Measurements from ENCODE around the gene C5.

Gene C5

GRCh38 chr9:121024237-121024636 lies 25.8 kb downstream of the C5 start:
- no peak for DNase-seq (ENCODE audit: extremely low spot score)
- TF ChIP-seq ZNF384 (IDR thresholded peaks at IDR 0.05) (no peak), BHLHE40 (IDR thresholded peaks at IDR 0.05; ENCODE audit: borderline replicate concordance) (no peak), SUZ12 (IDR thresholded peaks at IDR 0.05) (no peak), ARNT (IDR thresholded peaks at IDR 0.05) (no peak)
- ChIA-PET POLR2A (no interaction called here), CTCF (interaction anchor here (0.6 kb wide), 1 partner anchor 10 kb away, joined by 3 read pairs; no protein-coding TSS in a partner anchor)

GRCh38 chr9:121023064-121023463 lies 27.0 kb downstream of the C5 start:
- ChIA-PET POLR2A (no interaction called here), CTCF (no interaction called here)
- no peak for DNase-seq (ENCODE audit: extremely low spot score)
- TF ChIP-seq SP1 (IDR thresholded peaks at IDR 0.05): no peak
- TF ChIP-seq PKNOX1 (IDR thresholded peaks at IDR 0.05): no peak
- TF ChIP-seq FOXK2 (IDR thresholded peaks at IDR 0.05): no peak
- no peak for TF ChIP-seq FOXA1 (IDR thresholded peaks at IDR 0.05)
- TF ChIP-seq ZNF384 (IDR thresholded peaks at IDR 0.05): no peak
- no peak for TF ChIP-seq FOXM1 (IDR thresholded peaks at IDR 0.05; ENCODE audit: borderline replicate concordance)
- no peak for TF ChIP-seq TARDBP (IDR thresholded peaks at IDR 0.05)
- no peak for TF ChIP-seq LEF1 (IDR thresholded peaks at IDR 0.05; ENCODE audit: borderline replicate concordance)
- TF ChIP-seq ELF4 (IDR thresholded peaks at IDR 0.05): no peak
- TF ChIP-seq ARNT (IDR thresholded peaks at IDR 0.05): no peak
- no peak for TF ChIP-seq HDGF (IDR thresholded peaks at IDR 0.05; ENCODE audit: borderline replicate concordance)
- no peak for TF ChIP-seq BHLHE40 (IDR thresholded peaks at IDR 0.05; ENCODE audit: borderline replicate concordance)
- TF ChIP-seq SUZ12 (IDR thresholded peaks at IDR 0.05): no peak
- no peak for TF ChIP-seq NFRKB (IDR thresholded peaks at IDR 0.05)
- no peak for TF ChIP-seq CTBP1 (IDR thresholded peaks at IDR 0.05; ENCODE audit: borderline replicate concordance)
- TF ChIP-seq L3MBTL2 (conservative IDR thresholded peaks at IDR 0.05): no peak

GRCh38 chr9:121021301-121021700 lies 28.8 kb downstream of the C5 start:
- TF ChIP-seq FOXA1 (IDR thresholded peaks at IDR 0.05) (no peak), FOXK2 (IDR thresholded peaks at IDR 0.05) (no peak), PKNOX1 (IDR thresholded peaks at IDR 0.05) (no peak), TARDBP (IDR thresholded peaks at IDR 0.05) (no peak), SUZ12 (IDR thresholded peaks at IDR 0.05) (no peak), L3MBTL2 (conservative IDR thresholded peaks at IDR 0.05) (no peak), NFRKB (IDR thresholded peaks at IDR 0.05) (no peak), ARNT (IDR thresholded peaks at IDR 0.05) (no peak), ELF4 (IDR thresholded peaks at IDR 0.05) (no peak), CTBP1 (IDR thresholded peaks at IDR 0.05; ENCODE audit: borderline replicate concordance) (no peak), SP1 (IDR thresholded peaks at IDR 0.05) (no peak)
- ChIA-PET CTCF (no interaction called here), POLR2A (no interaction called here)
- no peak for DNase-seq (ENCODE audit: extremely low spot score)

- TF ChIP-seq HDGF (IDR thresholded peaks at IDR 0.05; ENCODE audit: borderline replicate concordance): no peak
- no peak for TF ChIP-seq SUZ12 (IDR thresholded peaks at IDR 0.05)
- no peak for TF ChIP-seq FOXK2 (IDR thresholded peaks at IDR 0.05)
- CTCF ChIA-PET: no interaction called here
Observed at GRCh38 chr9:121019273-121019672, 30.8 kb downstream of the C5 start.

GRCh38 chr9:121013911-121014310 lies 36.2 kb downstream of the C5 start:
- TF ChIP-seq ARNT (IDR thresholded peaks at IDR 0.05) (no peak), FOXA1 (IDR thresholded peaks at IDR 0.05) (no peak), NFRKB (IDR thresholded peaks at IDR 0.05) (no peak), LEF1 (IDR thresholded peaks at IDR 0.05; ENCODE audit: borderline replicate concordance) (no peak), SUZ12 (IDR thresholded peaks at IDR 0.05) (no peak), FOXM1 (IDR thresholded peaks at IDR 0.05; ENCODE audit: borderline replicate concordance) (no peak), FOXK2 (IDR thresholded peaks at IDR 0.05) (no peak), BHLHE40 (IDR thresholded peaks at IDR 0.05; ENCODE audit: borderline replicate concordance) (no peak), L3MBTL2 (conservative IDR thresholded peaks at IDR 0.05) (no peak), CTBP1 (IDR thresholded peaks at IDR 0.05; ENCODE audit: borderline replicate concordance) (no peak), TARDBP (IDR thresholded peaks at IDR 0.05) (no peak), PKNOX1 (IDR thresholded peaks at IDR 0.05) (no peak), ZNF384 (IDR thresholded peaks at IDR 0.05) (no peak), HDGF (IDR thresholded peaks at IDR 0.05; ENCODE audit: borderline replicate concordance) (no peak), SP1 (IDR thresholded peaks at IDR 0.05) (no peak), ELF4 (IDR thresholded peaks at IDR 0.05) (no peak)
- ChIA-PET POLR2A (interaction anchor here (0.9 kb wide), 1 partner anchor 221 kb away, joined by 3 read pairs; the partner anchor contains the start of gene FBXW2), CTCF (interaction anchor here (0.7 kb wide), 1 partner anchor 278 kb away, joined by 4 read pairs; no protein-coding TSS in a partner anchor)
- DNase-seq (ENCODE audit: extremely low spot score): no peak

More at GRCh38 chr9:121019273-121019672, 30.8 kb downstream of the C5 start:
- no peak for DNase-seq (ENCODE audit: extremely low spot score)
- POLR2A ChIA-PET: no interaction called here

- CTCF ChIA-PET: no interaction called here
- DNase-seq (ENCODE audit: extremely low spot score): no peak
- TF ChIP-seq ZNF384 (IDR thresholded peaks at IDR 0.05): no peak
- no peak for TF ChIP-seq FOXA1 (IDR thresholded peaks at IDR 0.05)
- no peak for TF ChIP-seq BHLHE40 (IDR thresholded peaks at IDR 0.05; ENCODE audit: borderline replicate concordance)
- TF ChIP-seq TARDBP (IDR thresholded peaks at IDR 0.05): no peak
- TF ChIP-seq SP1 (IDR thresholded peaks at IDR 0.05): no peak
- no peak for TF ChIP-seq PKNOX1 (IDR thresholded peaks at IDR 0.05)
- no peak for TF ChIP-seq LEF1 (IDR thresholded peaks at IDR 0.05; ENCODE audit: borderline replicate concordance)
- TF ChIP-seq FOXM1 (IDR thresholded peaks at IDR 0.05; ENCODE audit: borderline replicate concordance): no peak
- POLR2A ChIA-PET: no interaction called here
Observed at GRCh38 chr9:121009650-121010049, 40.4 kb downstream of the C5 start.
